GM12872 (cell line): Measurements from ENCODE around the gene DMAC2L.

Experiments
- TF ChIP-seq, protein P1 (sequence below): IDR thresholded peaks from 3 replicates; pipeline ENCODE4 v1.5.1; 2011; ENCODE audit warnings: low read depth, mild to moderate bottlenecking, low read length, moderate library complexity; ENCODE audit not compliant: insufficient read depth

The DMAC2L gene

DNA sequence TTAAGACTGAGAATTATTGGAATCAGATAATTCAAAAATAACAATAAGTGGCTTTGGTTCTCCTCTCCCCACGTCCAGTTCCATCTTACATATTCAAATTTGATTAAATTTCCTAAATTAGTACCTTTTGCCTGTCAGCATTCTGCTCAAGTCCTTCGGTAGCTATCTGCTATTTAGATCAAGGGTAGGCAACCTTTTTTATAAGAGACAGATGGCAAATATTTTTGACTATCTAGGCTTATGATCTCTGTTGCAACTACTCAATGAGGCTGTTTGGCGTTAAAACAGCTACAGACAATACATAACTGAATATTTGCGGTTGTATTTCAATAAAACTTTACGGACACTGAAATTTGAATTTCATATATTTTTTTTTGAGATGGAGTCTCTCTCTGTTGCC, 21.8 kb upstream of the DMAC2L start:
- TF ChIP-seq, protein P1, sequence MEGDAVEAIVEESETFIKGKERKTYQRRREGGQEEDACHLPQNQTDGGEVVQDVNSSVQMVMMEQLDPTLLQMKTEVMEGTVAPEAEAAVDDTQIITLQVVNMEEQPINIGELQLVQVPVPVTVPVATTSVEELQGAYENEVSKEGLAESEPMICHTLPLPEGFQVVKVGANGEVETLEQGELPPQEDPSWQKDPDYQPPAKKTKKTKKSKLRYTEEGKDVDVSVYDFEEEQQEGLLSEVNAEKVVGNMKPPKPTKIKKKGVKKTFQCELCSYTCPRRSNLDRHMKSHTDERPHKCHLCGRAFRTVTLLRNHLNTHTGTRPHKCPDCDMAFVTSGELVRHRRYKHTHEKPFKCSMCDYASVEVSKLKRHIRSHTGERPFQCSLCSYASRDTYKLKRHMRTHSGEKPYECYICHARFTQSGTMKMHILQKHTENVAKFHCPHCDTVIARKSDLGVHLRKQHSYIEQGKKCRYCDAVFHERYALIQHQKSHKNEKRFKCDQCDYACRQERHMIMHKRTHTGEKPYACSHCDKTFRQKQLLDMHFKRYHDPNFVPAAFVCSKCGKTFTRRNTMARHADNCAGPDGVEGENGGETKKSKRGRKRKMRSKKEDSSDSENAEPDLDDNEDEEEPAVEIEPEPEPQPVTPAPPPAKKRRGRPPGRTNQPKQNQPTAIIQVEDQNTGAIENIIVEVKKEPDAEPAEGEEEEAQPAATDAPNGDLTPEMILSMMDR: no peak

DNA sequence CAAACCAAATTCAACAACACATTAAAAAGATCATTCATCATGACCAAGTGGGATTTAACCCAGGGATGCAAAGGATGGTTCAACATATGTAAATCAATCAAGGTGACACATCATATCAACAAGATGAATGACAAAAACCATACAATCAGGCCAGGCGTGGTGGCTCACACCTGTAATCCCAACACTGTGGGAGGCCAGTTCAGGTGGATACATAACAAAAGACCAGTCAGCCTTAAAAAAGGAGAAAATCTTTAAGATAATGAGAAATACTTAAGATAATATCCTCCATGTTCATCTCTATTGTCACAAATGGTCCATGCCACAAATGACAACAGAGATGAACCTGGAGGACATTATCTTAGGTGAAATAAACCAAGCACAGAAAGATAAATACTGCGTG, 12.5 kb upstream of the DMAC2L start:
- TF ChIP-seq, protein P1: no peak

DNA sequence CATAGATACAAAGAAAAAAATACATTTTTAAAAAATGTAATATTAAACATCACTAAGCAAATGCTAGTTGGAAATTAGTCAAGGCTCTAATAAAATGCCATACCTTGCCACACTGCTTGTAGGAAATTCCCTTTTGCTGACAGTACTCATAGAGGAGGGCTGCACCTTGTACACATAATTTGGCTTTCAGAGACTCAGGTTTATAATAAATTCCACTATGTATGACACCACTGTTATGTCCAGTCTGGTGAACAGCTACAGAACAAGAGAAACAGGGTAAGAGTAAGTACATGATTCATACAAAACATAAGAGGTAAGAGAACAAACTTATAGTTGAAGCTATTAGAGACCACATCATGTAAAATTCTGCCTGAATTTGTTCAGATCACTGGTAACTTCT, 10.2 kb upstream of the DMAC2L start:
- TF ChIP-seq, protein P1: no peak

DNA sequence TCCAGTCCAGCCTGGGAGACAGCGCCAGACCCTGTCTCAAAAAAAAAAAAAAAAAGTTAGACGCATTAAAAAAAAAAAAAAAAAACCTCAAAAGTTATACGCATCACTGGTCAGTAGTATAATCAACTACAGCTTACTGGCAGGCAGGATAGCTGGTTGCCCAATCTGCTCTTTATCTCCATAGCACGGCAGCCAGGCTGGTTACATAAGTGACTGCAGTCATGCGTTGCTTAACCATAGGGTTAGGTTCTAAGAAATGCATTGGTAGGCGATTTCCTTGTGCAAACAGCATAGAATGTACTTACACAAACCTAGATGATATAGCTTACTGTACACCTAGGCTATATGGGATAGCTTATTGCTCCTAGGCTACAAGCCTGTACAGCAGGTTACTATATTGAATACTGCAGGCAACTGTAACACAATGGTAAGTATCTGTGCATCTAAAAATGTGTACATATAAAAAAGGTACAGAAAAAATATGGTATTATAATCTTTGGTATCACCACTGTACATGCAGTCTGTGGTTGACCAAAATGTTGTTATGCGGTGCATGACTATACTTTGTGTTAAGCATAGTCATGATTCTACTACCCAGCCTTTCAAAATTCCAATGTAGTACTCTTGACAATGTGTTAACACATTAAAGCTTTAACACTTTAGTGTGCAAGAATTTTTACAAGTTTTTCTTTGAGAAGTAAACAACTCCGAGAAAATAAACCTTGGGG, 8.2 kb upstream of the DMAC2L start:
- TF ChIP-seq, protein P1: no peak

DNA sequence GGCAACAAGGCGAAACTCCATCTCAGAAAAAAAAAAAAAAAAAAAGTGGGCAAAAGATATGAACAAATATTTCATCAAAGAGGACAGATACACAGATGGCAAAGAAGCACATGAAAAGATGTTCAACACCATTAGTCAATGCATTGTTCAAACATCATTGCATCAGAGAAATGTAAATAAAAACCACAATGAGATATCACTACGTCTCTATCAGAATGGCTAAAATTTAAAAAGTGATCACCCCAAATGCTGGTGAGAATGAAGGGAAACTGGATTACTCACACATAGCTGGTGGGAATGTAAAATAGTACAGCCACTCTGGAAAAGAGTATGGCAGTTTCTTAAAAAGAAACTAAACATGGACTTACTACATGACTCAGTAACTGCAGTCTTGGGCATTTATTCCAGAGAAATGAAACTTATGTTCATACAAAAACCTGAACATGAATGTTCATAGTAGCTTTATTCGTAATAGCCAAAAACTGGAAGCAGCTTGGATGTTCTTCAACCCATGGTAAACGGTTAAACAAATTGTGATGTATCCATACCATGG, 3.7 kb upstream of the DMAC2L start:
- TF ChIP-seq, protein P1: no peak

DNA sequence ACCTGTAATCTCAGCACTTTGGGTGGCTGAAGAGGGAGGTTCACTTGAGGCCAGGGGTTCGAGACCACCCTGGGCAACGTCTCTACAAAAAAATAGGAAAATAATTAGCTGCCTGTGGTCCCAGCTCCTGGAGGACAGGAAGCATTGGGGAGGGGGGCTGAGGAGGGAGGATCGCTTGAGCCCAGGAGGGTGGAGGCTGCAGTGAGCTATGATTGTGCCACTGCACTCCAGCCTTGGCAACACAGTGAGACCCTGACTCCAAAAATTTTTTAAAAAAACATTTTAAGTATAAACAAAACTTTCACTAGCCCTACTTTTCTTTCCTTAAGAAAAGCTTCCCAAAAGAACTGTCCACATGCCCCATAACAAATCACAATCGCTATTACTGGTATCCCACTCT, 1.7 kb upstream of the DMAC2L start:
- TF ChIP-seq, protein P1: no peak

DNA sequence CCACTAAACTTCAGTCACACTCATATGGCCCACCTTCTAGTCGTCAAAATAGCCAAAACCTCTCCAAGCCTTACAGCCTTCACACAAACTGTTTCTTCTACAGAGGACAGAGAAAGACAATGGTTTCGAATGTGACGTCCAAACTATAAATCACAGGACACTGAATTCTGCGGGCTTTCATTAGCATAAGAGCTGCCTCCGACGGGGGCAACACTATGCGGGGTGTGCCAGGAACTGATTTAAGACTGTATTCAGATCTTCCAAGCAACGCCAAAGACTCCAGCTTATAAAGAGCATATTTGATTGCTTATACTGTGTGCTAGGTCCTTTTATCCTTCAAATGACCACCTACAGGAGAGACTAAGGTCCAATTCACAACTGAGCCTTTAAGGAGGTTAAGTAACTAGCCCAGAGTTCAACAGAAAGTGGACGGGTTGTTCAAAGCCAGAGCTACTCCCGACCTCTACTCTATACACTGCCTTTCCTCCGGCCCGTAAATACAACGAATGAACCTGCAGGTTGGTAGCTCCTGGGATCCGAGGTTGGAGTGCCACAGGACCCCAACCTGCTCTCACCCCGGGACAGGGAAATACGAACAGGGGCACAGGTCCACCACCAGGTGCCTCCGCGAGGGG, 670 bp upstream of the DMAC2L start:
- TF ChIP-seq, protein P1: peak; percentile 68
